ENCODE data around the gene MAPK7. TPM values are rescaled to one million over a fixed set of nuclear protein-coding genes. Genes with fewer than 3 reads are reported as not detected.
"Not testable (repeated sequence)": the region's sequence is repeated elsewhere in the genome, so short reads cannot be mapped to it uniquely, and the experiment has no call there.

The MAPK7 gene
- total and polyA plus RNA-seq, 4 donors = 10.6 to 28.9 (median 21.3) TPM

- Histone ChIP-seq H3K9me3 (ENCODE audit: control insufficient read depth, insufficient read depth, low read length) (no peaks in the 10 kb centered on the region), H3K27me3 (ENCODE audit: control insufficient read depth, insufficient read depth, low read length) (no peaks in the 10 kb centered on the region), H3K36me3 (ENCODE audit: control insufficient read depth, insufficient read depth, low read length) (peaks cover 51% of the 10 kb centered on the region), H3K27ac (ENCODE audit: low read depth, low read length) (no peak overlapping the region), H3K4me3 (ENCODE audit: low read depth, low read length) (no peak overlapping the region), H3K4me1 (ENCODE audit: control insufficient read depth, insufficient read depth, low read length) (peaks cover 38% of the 10 kb centered on the region)
- no peak for DNase-seq (ENCODE audit: low read depth in 4 of 6, low spot score in 6 of 6)
- 90% methylated on average over 13 of the region's 13 CpGs for WGBS (ENCODE audit: insufficient coverage)
These were observed 30.8 kb upstream of the MAPK7 start for GRCh38 chr17:19347323-19348080.

- WGBS (ENCODE audit: insufficient coverage) = no CpG with 5 or more reads among the region's 9 CpGs
- DNase-seq (ENCODE audit: low read depth in 4 of 6, low spot score in 6 of 6) = no peak
- peaks cover 50% of the 10 kb centered on the region for H3K36me3 ChIP-seq (ENCODE audit: control insufficient read depth, insufficient read depth, low read length)
- no peak overlapping the region for H3K4me3 ChIP-seq (ENCODE audit: low read depth, low read length)
- H3K27me3 ChIP-seq (ENCODE audit: control insufficient read depth, insufficient read depth, low read length) = no peaks in the 10 kb centered on the region
- peaks cover 32% of the 10 kb centered on the region for H3K4me1 ChIP-seq (ENCODE audit: control insufficient read depth, insufficient read depth, low read length)
- no peak overlapping the region for H3K27ac ChIP-seq (ENCODE audit: low read depth, low read length)
- H3K9me3 ChIP-seq (ENCODE audit: control insufficient read depth, insufficient read depth, low read length) = no peaks in the 10 kb centered on the region
These were observed 30.1 kb upstream of the MAPK7 start for GRCh38 chr17:19348081-19348650.

DNA sequence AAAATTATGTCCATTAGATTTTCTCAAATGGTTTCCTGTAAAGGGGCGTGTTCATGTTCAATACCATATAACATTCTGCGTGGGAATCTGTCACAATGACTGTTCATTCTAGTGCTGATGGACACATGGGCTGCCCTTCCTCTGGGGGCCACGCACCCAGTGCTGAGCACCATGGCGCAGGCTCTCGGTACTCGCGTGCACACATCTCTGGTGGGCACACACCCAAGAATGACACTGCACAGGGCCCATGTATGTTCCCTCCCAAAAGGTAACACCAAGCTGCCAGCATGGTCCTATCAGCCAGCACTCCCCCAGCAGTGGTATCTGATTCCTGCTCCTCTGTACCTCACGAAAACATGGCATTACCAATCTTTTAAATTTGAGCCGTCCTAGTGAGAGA is 29.5 kb upstream of the MAPK7 start:
- H3K27ac ChIP-seq (ENCODE audit: low read depth, low read length) = no peak overlapping the region
- H3K9me3 ChIP-seq (ENCODE audit: control insufficient read depth, insufficient read depth, low read length) = no peaks in the 10 kb centered on the region
- WGBS (ENCODE audit: insufficient coverage) = 98% methylated on average over 7 of the region's 9 CpGs
- H3K4me3 ChIP-seq (ENCODE audit: low read depth, low read length) = no peak overlapping the region
- peaks cover 26% of the 10 kb centered on the region for H3K4me1 ChIP-seq (ENCODE audit: control insufficient read depth, insufficient read depth, low read length)
- no peaks in the 10 kb centered on the region for H3K27me3 ChIP-seq (ENCODE audit: control insufficient read depth, insufficient read depth, low read length)
- DNase-seq (ENCODE audit: low read depth in 4 of 6, low spot score in 6 of 6) = no peak
- peaks cover 43% of the 10 kb centered on the region for H3K36me3 ChIP-seq (ENCODE audit: control insufficient read depth, insufficient read depth, low read length)

GRCh38 chr17:19353401-19353800 is 24.9 kb upstream of the MAPK7 start:
- DNase-seq (ENCODE audit: low read depth in 4 of 6, low spot score in 6 of 6); H3K9me3 ChIP-seq (ENCODE audit: control insufficient read depth, insufficient read depth, low read length); H3K4me1 ChIP-seq (ENCODE audit: control insufficient read depth, insufficient read depth, low read length); H3K27ac ChIP-seq (ENCODE audit: low read depth, low read length); H3K27me3 ChIP-seq (ENCODE audit: control insufficient read depth, insufficient read depth, low read length); H3K4me3 ChIP-seq (ENCODE audit: low read depth, low read length): not testable (repeated sequence)
- H3K36me3 ChIP-seq (ENCODE audit: control insufficient read depth, insufficient read depth, low read length) = peaks cover 24% of the 10 kb centered on the region
- 95% methylated on average over 7 of the region's 11 CpGs for WGBS (ENCODE audit: insufficient coverage)

GRCh38 chr17:19354748-19355147 is 23.6 kb upstream of the MAPK7 start:
- H3K27ac ChIP-seq (ENCODE audit: low read depth, low read length) = no peak overlapping the region
- WGBS (ENCODE audit: insufficient coverage) = 78% methylated on average over 4 of the region's 6 CpGs
- H3K4me3 ChIP-seq (ENCODE audit: low read depth, low read length) = no peak overlapping the region
- no peak for DNase-seq (ENCODE audit: low read depth in 4 of 6, low spot score in 6 of 6)
- H3K27me3 ChIP-seq (ENCODE audit: control insufficient read depth, insufficient read depth, low read length) = no peaks in the 10 kb centered on the region
- H3K9me3 ChIP-seq (ENCODE audit: control insufficient read depth, insufficient read depth, low read length) = no peaks in the 10 kb centered on the region
- no peaks in the 10 kb centered on the region for H3K4me1 ChIP-seq (ENCODE audit: control insufficient read depth, insufficient read depth, low read length)
- H3K36me3 ChIP-seq (ENCODE audit: control insufficient read depth, insufficient read depth, low read length) = peaks cover 33% of the 10 kb centered on the region

DNA sequence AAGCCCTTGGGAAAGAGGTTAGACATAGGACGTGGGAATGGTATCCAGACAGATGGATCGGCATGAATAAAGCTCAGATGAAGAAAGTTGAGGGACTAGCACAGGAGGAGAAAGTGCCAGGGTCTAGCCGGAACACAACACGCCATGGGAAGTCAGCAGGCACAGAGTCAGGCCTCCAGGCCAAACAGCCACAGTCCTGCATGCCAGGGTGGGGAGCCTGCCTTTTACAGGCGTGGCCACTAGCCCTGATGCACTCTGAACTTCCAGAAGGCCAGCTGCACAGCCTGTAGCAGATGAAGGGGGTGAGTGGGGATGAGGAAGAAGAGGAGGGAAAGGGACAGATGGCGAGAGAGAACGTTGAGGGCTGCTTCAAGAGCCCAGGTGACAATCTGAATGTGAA is 20.9 kb upstream of the MAPK7 start:
- no peak for DNase-seq (ENCODE audit: low read depth in 4 of 6, low spot score in 6 of 6)
- peaks cover 11% of the 10 kb centered on the region for H3K4me1 ChIP-seq (ENCODE audit: control insufficient read depth, insufficient read depth, low read length)
- H3K27me3 ChIP-seq (ENCODE audit: control insufficient read depth, insufficient read depth, low read length) = no peaks in the 10 kb centered on the region
- H3K36me3 ChIP-seq (ENCODE audit: control insufficient read depth, insufficient read depth, low read length) = peaks cover 34% of the 10 kb centered on the region
- H3K27ac ChIP-seq (ENCODE audit: low read depth, low read length) = no peak overlapping the region
- H3K9me3 ChIP-seq (ENCODE audit: control insufficient read depth, insufficient read depth, low read length) = no peaks in the 10 kb centered on the region
- WGBS (ENCODE audit: insufficient coverage) = 92% methylated on average over 7 of the region's 7 CpGs
- H3K4me3 ChIP-seq (ENCODE audit: low read depth, low read length) = no peak overlapping the region

DNA sequence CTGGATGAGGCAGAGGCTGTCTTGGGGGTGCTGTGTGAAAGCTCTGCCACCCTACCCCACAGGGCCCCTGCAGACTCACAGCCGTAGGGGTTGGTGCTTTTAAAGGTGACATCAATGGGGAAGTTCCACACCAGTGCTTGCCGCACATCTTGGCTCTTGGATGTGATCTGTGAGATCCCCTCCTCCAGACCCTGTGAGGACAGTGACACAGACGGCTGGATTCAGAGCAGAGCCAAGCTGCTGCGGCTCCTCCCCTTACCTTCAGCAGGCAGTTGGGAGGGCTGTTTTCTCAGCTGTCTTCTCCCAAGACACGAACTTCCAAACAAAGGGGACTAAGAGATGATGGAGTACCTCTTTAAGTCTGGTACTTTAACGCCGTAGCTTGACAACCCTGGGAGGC is 20.5 kb upstream of the MAPK7 start:
- DNase-seq (ENCODE audit: low read depth in 4 of 6, low spot score in 6 of 6) = no peak
- WGBS (ENCODE audit: insufficient coverage) = 78% methylated on average over 4 of the region's 7 CpGs
- H3K4me1 ChIP-seq (ENCODE audit: control insufficient read depth, insufficient read depth, low read length) = peaks cover 11% of the 10 kb centered on the region
- H3K27me3 ChIP-seq (ENCODE audit: control insufficient read depth, insufficient read depth, low read length) = no peaks in the 10 kb centered on the region
- H3K27ac ChIP-seq (ENCODE audit: low read depth, low read length) = no peak overlapping the region
- no peaks in the 10 kb centered on the region for H3K9me3 ChIP-seq (ENCODE audit: control insufficient read depth, insufficient read depth, low read length)
- H3K4me3 ChIP-seq (ENCODE audit: low read depth, low read length) = no peak overlapping the region
- H3K36me3 ChIP-seq (ENCODE audit: control insufficient read depth, insufficient read depth, low read length) = peaks cover 34% of the 10 kb centered on the region

DNA sequence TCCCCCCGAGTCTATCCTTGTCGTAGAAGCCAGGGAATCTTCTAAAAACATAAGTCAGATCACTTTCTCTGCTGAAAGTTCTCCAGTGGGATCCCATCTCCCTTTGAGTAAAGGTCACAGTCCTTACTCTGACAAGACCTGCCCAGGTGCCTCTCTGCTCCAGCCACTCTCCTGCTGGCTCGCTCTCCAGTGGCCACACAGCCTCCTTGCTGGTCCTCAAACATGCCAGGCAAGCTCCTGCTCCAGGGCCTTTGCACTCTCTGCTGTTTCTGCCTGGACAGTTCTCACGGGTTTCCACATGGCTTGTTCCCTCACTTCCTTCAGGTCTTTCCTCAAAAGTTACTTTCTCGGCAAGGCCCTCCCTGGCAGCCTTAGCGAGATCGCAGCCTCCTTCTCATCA is 19.1 kb upstream of the MAPK7 start:
- H3K4me1 ChIP-seq (ENCODE audit: control insufficient read depth, insufficient read depth, low read length) = peaks cover 22% of the 10 kb centered on the region
- peaks cover 30% of the 10 kb centered on the region for H3K36me3 ChIP-seq (ENCODE audit: control insufficient read depth, insufficient read depth, low read length)
- H3K27ac ChIP-seq (ENCODE audit: low read depth, low read length) = no peak overlapping the region
- no peak overlapping the region for H3K4me3 ChIP-seq (ENCODE audit: low read depth, low read length)
- 87% methylated on average over 7 of the region's 7 CpGs for WGBS (ENCODE audit: insufficient coverage)
- H3K9me3 ChIP-seq (ENCODE audit: control insufficient read depth, insufficient read depth, low read length) = no peaks in the 10 kb centered on the region
- H3K27me3 ChIP-seq (ENCODE audit: control insufficient read depth, insufficient read depth, low read length) = no peaks in the 10 kb centered on the region
- DNase-seq (ENCODE audit: low read depth in 4 of 6, low spot score in 6 of 6) = no peak

GRCh38 chr17:19359856-19360255 is 18.4 kb upstream of the MAPK7 start:
- 90% methylated on average over 4 of the region's 5 CpGs for WGBS (ENCODE audit: insufficient coverage)
- Histone ChIP-seq H3K27me3 (ENCODE audit: control insufficient read depth, insufficient read depth, low read length) (no peaks in the 10 kb centered on the region), H3K4me3 (ENCODE audit: low read depth, low read length) (no peak overlapping the region), H3K4me1 (ENCODE audit: control insufficient read depth, insufficient read depth, low read length) (peaks cover 29% of the 10 kb centered on the region), H3K9me3 (ENCODE audit: control insufficient read depth, insufficient read depth, low read length) (no peaks in the 10 kb centered on the region), H3K27ac (ENCODE audit: low read depth, low read length) (no peak overlapping the region), H3K36me3 (ENCODE audit: control insufficient read depth, insufficient read depth, low read length) (peaks cover 33% of the 10 kb centered on the region)
- no peak for DNase-seq (ENCODE audit: low read depth in 4 of 6, low spot score in 6 of 6)

GRCh38 chr17:19360772-19361171 is 17.5 kb upstream of the MAPK7 start:
- Histone ChIP-seq H3K27ac (ENCODE audit: low read depth, low read length) (no peak overlapping the region), H3K4me3 (ENCODE audit: low read depth, low read length) (no peak overlapping the region), H3K4me1 (ENCODE audit: control insufficient read depth, insufficient read depth, low read length) (peaks cover 33% of the 10 kb centered on the region), H3K9me3 (ENCODE audit: control insufficient read depth, insufficient read depth, low read length) (no peaks in the 10 kb centered on the region), H3K27me3 (ENCODE audit: control insufficient read depth, insufficient read depth, low read length) (no peaks in the 10 kb centered on the region), H3K36me3 (ENCODE audit: control insufficient read depth, insufficient read depth, low read length) (peaks cover 39% of the 10 kb centered on the region)
- 93% methylated on average over 4 of the region's 8 CpGs for WGBS (ENCODE audit: insufficient coverage)
- no peak for DNase-seq (ENCODE audit: low read depth in 4 of 6, low spot score in 6 of 6)

All from spinal cord (tissue), 10 donors.